Kidney (tissue), 14 donors: ENCODE results near the gene HDDC3. TPM values are rescaled to one million over a fixed set of nuclear protein-coding genes. Genes with fewer than 3 reads are reported as not detected.

Experiments used
- DNase-seq, 5 donors: peaks; one replicate each; pipeline ENCODE4 v3.0.0-alpha.2; 2013 to 2020
- FAIRE-seq: peaks from 2 replicates; lab custom pipeline; 2012; peaks lifted over from hg19 to GRCh38; lab: Jason Lieb, UNC
- H3K27ac ChIP-seq, 2 donors: one replicate each; pipeline ENCODE4 v1.7.0; 2013; ENCODE audit warnings: low read depth in 2 of 2, low read length in 2 of 2, inconsistent platforms in 1 of 2
- H3K27me3 ChIP-seq: one replicate; pipeline ENCODE4 v1.7.1; 2013; ENCODE audit warnings: low read length, inconsistent platforms; ENCODE audit not compliant: control insufficient read depth, insufficient read depth
- H3K36me3 ChIP-seq, 3 donors: one replicate each; pipeline versions ENCODE4 v1.7.0 to v1.7.1; 2013; ENCODE audit warnings: low read length in 3 of 3, control low read depth in 1 of 3, inconsistent platforms in 1 of 3; ENCODE audit not compliant: insufficient read depth in 3 of 3, control insufficient read depth in 2 of 3
- H3K4me1 ChIP-seq, 3 donors: one replicate each; pipeline versions ENCODE4 v1.7.0 to v1.7.1; 2013; ENCODE audit warnings: low read length in 3 of 3, inconsistent platforms in 1 of 3, low read depth in 1 of 3; ENCODE audit not compliant: control insufficient read depth in 2 of 3, insufficient read depth in 2 of 3
- H3K4me3 ChIP-seq, 3 donors: one replicate each; pipeline versions ENCODE4 v1.7.0 to v1.8.1; 2013; ENCODE audit warnings: low read length in 3 of 3, control low read depth in 1 of 3, inconsistent platforms in 1 of 3
- H3K9ac ChIP-seq, 3 donors: one replicate each; pipeline versions ENCODE4 v1.7.0 to v1.7.1; 2013; ENCODE audit warnings: low read length in 3 of 3, control low read depth in 1 of 3, inconsistent platforms in 1 of 3
- H3K9me3 ChIP-seq, 3 donors: one replicate each; pipeline versions ENCODE4 v1.7.0 to v1.7.1; 2013; ENCODE audit warnings: low read length in 3 of 3, control low read depth in 1 of 3, inconsistent platforms in 1 of 3; ENCODE audit not compliant: control insufficient read depth in 2 of 3, insufficient read depth in 1 of 3
- intact Hi-C: fragments of 100-400 bp; cut with DNase I; formaldehyde crosslinking; loops from one replicate; pipeline ENCODE4 v1.11.1; 2022
- polyA plus RNA-seq: library from polyadenylated mRNA; stranded (reverse); fragments of 350-450 nt; fragmentation: Illumina TruSeq; extraction: RNeasy Lipid Tissue Mini Kit (QIAGEN cat#74804); gene quantifications from one replicate; pipeline ENCODE4 v1.2.3, GENCODE V29; 2014; ENCODE audit warnings: low read depth, low replicate concordance; ENCODE audit not compliant: insufficient read depth
- total RNA-seq: library from RNA; stranded (reverse); fragmentation: NEBNext Ultra II Directional; extraction: Animal tissue kit (Norgen Biotek cat#: 25700); gene quantifications from one replicate; pipeline ENCODE4 v1.2.1, GENCODE V29; 2021
- TF ChIP-seq, protein P1 (sequence below): IDR thresholded peaks from 3 replicates; pipeline ENCODE4 v1.5.1; 2012; ENCODE audit warnings: mild to moderate bottlenecking, moderate library complexity, borderline replicate concordance; ENCODE audit not compliant: insufficient read depth; ENCODE audit errors: extremely low read depth
- donor health status: control.
- donor health status: control.
- donor health status: control.
- donor health status: control.
- donor health status: control.
- donor health status: DM: yes; HTN: yes; CAD: no.
- donor health status: Normal renal cell carcinoma (clear cell type).

HDDC3 gene
- total and polyA plus RNA-seq, 2 donors from 2014 or later: 15.5 to 47.3 TPM

DNA sequence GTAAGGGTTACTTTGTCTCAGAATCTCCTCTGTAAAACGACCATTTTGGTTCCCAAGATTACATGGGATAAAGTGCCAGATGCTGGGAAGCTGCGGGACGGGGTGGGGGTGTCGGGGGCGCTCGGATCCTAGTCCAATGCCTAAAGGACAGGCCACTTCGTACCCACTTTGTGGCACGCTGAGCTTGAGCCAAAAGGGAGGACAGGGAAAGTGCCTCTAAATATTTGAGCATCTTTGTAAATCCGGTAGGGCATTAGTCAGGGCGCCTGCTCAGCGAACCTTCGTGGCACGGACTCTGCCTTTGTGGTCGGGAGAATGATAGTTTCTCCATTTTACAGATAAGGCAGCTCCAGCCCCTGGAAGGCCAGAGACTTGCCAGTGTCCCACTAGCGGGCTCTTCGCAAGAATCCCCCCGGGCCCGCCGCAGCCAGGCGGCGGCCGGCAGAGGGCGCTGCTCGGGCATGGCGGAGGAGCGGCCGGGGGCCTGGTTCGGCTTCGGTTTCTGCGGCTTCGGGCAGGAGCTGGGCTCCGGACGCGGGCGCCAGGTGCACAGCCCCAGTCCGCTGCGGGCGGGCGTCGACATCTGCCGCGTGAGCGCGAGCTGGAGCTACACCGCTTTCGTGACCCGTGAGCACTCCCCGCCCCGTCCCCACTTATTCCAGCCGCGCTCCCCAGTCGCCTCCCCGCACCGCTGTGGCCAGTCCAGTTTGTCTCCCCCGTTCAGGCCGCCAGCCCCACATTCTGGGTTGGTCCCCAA is 24.1 kb upstream of the HDDC3 start:
- TF ChIP-seq, protein P1, sequence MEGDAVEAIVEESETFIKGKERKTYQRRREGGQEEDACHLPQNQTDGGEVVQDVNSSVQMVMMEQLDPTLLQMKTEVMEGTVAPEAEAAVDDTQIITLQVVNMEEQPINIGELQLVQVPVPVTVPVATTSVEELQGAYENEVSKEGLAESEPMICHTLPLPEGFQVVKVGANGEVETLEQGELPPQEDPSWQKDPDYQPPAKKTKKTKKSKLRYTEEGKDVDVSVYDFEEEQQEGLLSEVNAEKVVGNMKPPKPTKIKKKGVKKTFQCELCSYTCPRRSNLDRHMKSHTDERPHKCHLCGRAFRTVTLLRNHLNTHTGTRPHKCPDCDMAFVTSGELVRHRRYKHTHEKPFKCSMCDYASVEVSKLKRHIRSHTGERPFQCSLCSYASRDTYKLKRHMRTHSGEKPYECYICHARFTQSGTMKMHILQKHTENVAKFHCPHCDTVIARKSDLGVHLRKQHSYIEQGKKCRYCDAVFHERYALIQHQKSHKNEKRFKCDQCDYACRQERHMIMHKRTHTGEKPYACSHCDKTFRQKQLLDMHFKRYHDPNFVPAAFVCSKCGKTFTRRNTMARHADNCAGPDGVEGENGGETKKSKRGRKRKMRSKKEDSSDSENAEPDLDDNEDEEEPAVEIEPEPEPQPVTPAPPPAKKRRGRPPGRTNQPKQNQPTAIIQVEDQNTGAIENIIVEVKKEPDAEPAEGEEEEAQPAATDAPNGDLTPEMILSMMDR: peak; percentile 84
- Histone ChIP-seq H3K4me3 (peak overlapping the region in 2 of 3 donors; percentile 26 to 60), H3K9ac (peak overlapping the region in 2 of 3 donors; percentile 17 to 58), H3K9me3 (no peaks in the 10 kb centered on the region), H3K36me3 (peaks cover 0 to 11% (median 3%) of the 10 kb centered on the region in 3 donors), H3K27me3 (no peaks in the 10 kb centered on the region), H3K27ac (no peak overlapping the region), H3K4me1 (peaks cover 0 to 12% (median 5%) of the 10 kb centered on the region in 3 donors)
- no peak for FAIRE-seq
- intact Hi-C loops: no loop called here
- DNase-seq: peak; percentile 85 to 92 (median 90)

DNA sequence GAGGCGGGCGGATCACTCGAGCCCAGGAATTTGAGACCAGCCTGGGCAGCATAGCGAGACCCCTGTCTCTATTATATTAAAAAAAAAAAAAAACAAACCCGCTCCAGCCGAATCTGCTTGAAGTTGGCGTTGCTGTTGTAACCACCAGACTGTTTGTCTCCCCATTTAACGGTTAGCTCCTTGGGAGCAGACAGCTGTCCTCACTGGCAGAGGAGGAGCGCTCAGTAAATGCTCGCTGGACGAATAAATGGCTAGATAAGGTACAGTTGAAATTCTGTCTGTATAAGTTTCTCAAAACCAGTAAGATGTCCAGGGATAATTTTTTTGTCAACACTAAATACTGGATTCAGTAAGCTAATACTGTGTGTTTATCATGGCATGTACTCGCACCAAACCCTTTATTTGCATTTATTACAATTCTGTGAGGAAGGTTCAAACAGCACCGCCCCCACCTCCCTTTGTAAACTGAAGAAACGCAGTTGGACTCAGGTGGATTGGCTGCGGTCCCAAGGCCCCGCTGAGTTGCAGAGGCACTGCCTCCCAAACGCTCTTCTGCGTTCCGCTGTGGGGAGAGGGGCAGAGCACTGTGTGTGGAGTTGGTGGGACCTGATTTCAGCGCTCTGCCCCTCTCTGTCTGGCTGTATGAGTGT is 23.4 kb upstream of the HDDC3 start:
- H3K9ac ChIP-seq: no peak overlapping the region
- peak overlapping the region in 1 of 3 donors; percentile 95 for H3K4me3 ChIP-seq
- intact Hi-C loops: no loop called here
- no peaks in the 10 kb centered on the region for H3K27me3 ChIP-seq
- peaks cover 0 to 11% (median 5%) of the 10 kb centered on the region in 3 donors for H3K36me3 ChIP-seq
- H3K27ac ChIP-seq: no peak overlapping the region
- H3K9me3 ChIP-seq: no peaks in the 10 kb centered on the region
- peak in 2 of 5 donors; percentile 6 to 61 for DNase-seq
- no peak for FAIRE-seq
- TF ChIP-seq, protein P1: no peak
- peaks cover 0 to 12% (median 5%) of the 10 kb centered on the region in 3 donors for H3K4me1 ChIP-seq

DNA sequence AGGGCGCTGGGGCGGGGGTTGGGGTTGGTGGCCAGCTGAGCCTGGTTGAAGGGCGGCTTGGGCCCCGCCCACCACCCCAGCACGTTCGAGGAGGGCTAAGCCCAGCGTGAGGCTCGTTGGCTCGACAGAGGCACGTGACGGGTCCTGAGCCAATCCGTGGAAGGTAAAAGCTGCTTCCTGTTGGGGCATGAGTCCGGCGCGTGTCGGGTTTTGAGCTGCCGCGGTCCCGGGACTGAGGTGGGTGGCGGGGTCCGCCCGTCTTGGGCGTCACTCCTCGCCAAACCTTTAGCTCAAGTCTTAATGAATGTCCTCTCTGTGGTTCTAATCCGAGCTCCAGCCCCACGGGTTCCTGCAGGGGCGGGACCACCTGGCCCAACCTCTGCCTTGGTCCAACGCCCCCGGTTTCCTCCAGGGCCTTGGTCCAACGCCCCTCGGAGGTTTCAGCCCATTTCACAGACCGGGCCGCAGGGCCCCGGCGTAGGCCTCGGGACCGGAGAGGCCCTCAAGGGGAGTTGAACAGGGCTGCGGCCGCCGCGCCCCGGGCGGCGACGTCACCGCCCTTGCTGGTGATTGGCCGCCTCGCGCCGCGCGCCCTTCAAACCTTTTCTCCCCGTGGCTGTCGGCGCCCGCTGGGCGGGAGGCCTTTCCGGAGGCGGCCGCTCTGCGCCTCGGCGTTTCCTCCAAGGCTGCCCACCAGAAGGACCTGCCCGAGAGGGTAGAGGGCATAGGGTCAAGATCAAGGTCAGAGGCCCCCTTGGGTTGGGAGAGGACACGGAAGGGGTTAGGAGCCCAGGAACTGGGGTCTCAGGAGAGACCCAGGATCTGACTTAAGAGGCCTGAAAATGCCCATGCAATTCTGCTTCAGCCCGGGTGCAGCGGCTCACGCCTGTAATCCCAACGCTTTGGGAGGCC is 22.6 kb upstream of the HDDC3 start, which contains the start of gene RCCD1:
Gene RCCD1 (plus strand): TSS at position 173 of the 912 bp plus-strand sequence. CDS start 1,851 bp downstream, outside the sequence.
- DNase-seq (peak; percentile 94 to 98 (median 97)), FAIRE-seq (peak; percentile 13)
- Histone ChIP-seq H3K9ac (peak within 1 kb of the TSS; percentile 72 to 87 (median 82)), H3K9me3 (no peaks in the 10 kb centered on the region), H3K27me3 (no peaks in the 10 kb centered on the region), H3K36me3 (peaks cover 0 to 14% (median 9%) of the 10 kb centered on the region in 3 donors), H3K27ac (peak within 1 kb of the TSS; percentile 87 to 92), H3K4me3 (peak within 1 kb of the TSS; percentile 85 to 95 (median 85)), H3K4me1 (peaks cover 0 to 12% (median 5%) of the 10 kb centered on the region in 3 donors)
- intact Hi-C loops: no loop called here
- TF ChIP-seq, protein P1: no peak
